Gastroesophageal sphincter (tissue), 4 donors: ENCODE data around the gene PCGF2. TPM values are rescaled to one million over a fixed set of nuclear protein-coding genes. Genes with fewer than 3 reads are reported as not detected.

Source experiments
- ATAC-seq: fragments of 150-250 bp; one replicate; pipeline ENCODE4 v1.9.1; 2016; ENCODE audit warnings: mild to moderate bottlenecking, moderate library complexity
- H3K27ac ChIP-seq, 4 donors: fragments of 200-600 bp; sonication (generic) in 3 of 4; 1 replicate in 3 of 4; 2 replicates in 1 of 4; pipeline ENCODE4 v1.5.1; 2016 to 2019
- H3K27me3 ChIP-seq: fragments of 200-600 bp; sonication (generic); one replicate; pipeline ENCODE4 v1.5.1; 2019
- H3K36me3 ChIP-seq, 2 donors: fragments of 200-600 bp; sonication (generic); one replicate each; pipeline ENCODE4 v1.5.1; 2019; ENCODE audit warnings: control low read depth in 1 of 2
- H3K4me1 ChIP-seq, 3 donors: fragments of 200-600 bp; sonication (generic); 1 replicate in 2 of 3; 2 replicates in 1 of 3; pipeline ENCODE4 v1.5.1; 2016 to 2019; ENCODE audit warnings: control low read depth in 2 of 3
- H3K4me3 ChIP-seq, 2 donors: fragments of 200-600 bp; sonication (generic); one replicate each; pipeline ENCODE4 v1.5.1; 2019; ENCODE audit warnings: mild to moderate bottlenecking in 1 of 2, moderate library complexity in 1 of 2
- H3K9me3 ChIP-seq, 3 donors: fragments of 200-600 bp; sonication (generic); one replicate each; pipeline ENCODE4 v1.5.1; 2017 to 2019; ENCODE audit warnings: control low read depth in 2 of 3
- CTCF ChIP-seq, 4 experiments: fragments of 200-600 bp in 2 of 4; fragments of 450-650 bp in 2 of 4; sonication (generic) in 1 of 4; IDR thresholded peaks; one replicate each; pipeline ENCODE4 v1.5.1; 2017 to 2019; ENCODE audit warnings: antibody characterized with exemption in 4 of 4, mild to moderate bottlenecking in 2 of 4, moderate library complexity in 2 of 4
- EP300 ChIP-seq: sonication (generic); formaldehyde crosslinking; IDR thresholded peaks from one replicate; pipeline ENCODE4 v1.6.1; 2017; ENCODE audit warnings: antibody characterized with exemption, mild to moderate bottlenecking
- POLR2A ChIP-seq, 2 donors: fragments of 450-650 bp; IDR thresholded peaks; one replicate each; pipeline ENCODE4 v1.6.1; 2017; ENCODE audit warnings: antibody characterized with exemption in 2 of 2, mild to moderate bottlenecking in 2 of 2, moderate library complexity in 1 of 2
- POLR2AphosphoS5 ChIP-seq: sonication (generic); formaldehyde crosslinking; IDR thresholded peaks from one replicate; pipeline ENCODE4 v1.6.1; 2017; ENCODE audit warnings: antibody characterized with exemption
- WGBS, 2 donors: methylation state at CpG; one replicate each; pipeline ENCODE4 v1.1.5; 2018; ENCODE audit warnings: low coverage in 1 of 2; 5-methylcytosine and 5-hydroxymethylcytosine counted together
- total RNA-seq, 4 donors: library from RNA; depleted of rRNA; stranded (reverse); fragments of >200 nt; gene quantifications; one replicate each; pipeline ENCODE4 v1.1.0, GENCODE V29; 2016

The PCGF2 gene
- total RNA-seq, 4 donors from 2014 or later, result 6.4 to 13.0 (median 9.7) TPM

- 1 to 2% methylated on average over 33 to 38 of the region's 44 CpGs for WGBS, 2 donors
- ATAC-seq, result peak; percentile 21
- Histone ChIP-seq H3K9me3 (no peaks in the 10 kb centered on the region), H3K4me3 (peak overlapping the region; percentile 93 to 94), H3K27me3 (no peaks in the 10 kb centered on the region), H3K36me3 (peaks cover 0 to 31% of the 10 kb centered on the region in 2 donors), H3K27ac (peak overlapping the region; percentile 4 to 95 (median 90)), H3K4me1 (peaks cover 0 to 74% (median 22%) of the 10 kb centered on the region in 3 donors)
- peak in 1 of 2 donors; percentile 16 for TF ChIP-seq POLR2A (IDR thresholded peaks at IDR 0.05)
- TF ChIP-seq POLR2AphosphoS5, result no peak
- no peak for TF ChIP-seq EP300
- no peak for TF ChIP-seq CTCF (IDR thresholded peaks at IDR 0.05)
These were observed 3.7 kb upstream of the PCGF2 start for GRCh38 chr17:38751808-38752307.

GRCh38 chr17:38751144-38751807 is 3.1 kb upstream of the PCGF2 start:
- WGBS, 2 donors, result 7% methylated on average over 9 to 10 of the region's 10 CpGs
- peaks cover 0 to 25% of the 10 kb centered on the region in 2 donors for H3K36me3 ChIP-seq
- H3K27ac ChIP-seq, result peak overlapping the region in 3 of 4 donors; percentile 84 to 95 (median 95)
- TF ChIP-seq CTCF (IDR thresholded peaks at IDR 0.05) (no peak), POLR2A (IDR thresholded peaks at IDR 0.05) (no peak), EP300 (no peak), POLR2AphosphoS5 (no peak)
- H3K27me3 ChIP-seq, result no peaks in the 10 kb centered on the region
- peak overlapping the region in 1 of 2 donors; percentile 94 for H3K4me3 ChIP-seq
- no peaks in the 10 kb centered on the region for H3K9me3 ChIP-seq
- no peak for ATAC-seq
- H3K4me1 ChIP-seq, result peaks cover 0 to 80% (median 28%) of the 10 kb centered on the region in 3 donors

- H3K36me3 ChIP-seq, result peaks cover 0 to 17% of the 10 kb centered on the region in 2 donors
- WGBS, 2 donors, result 26 to 31% methylated on average over 5 to 19 of the region's 28 CpGs
- H3K4me1 ChIP-seq, result peaks cover 0 to 84% (median 30%) of the 10 kb centered on the region in 3 donors
- ATAC-seq, result no peak
- peak overlapping the region in 3 of 4 donors; percentile 84 to 95 (median 91) for H3K27ac ChIP-seq
- no peaks in the 10 kb centered on the region for H3K9me3 ChIP-seq
- TF ChIP-seq EP300 (no peak), POLR2AphosphoS5 (no peak), POLR2A (IDR thresholded peaks at IDR 0.05) (no peak), CTCF (IDR thresholded peaks at IDR 0.05) (no peak)
- no peaks in the 10 kb centered on the region for H3K27me3 ChIP-seq
- peak overlapping the region in 1 of 2 donors; percentile 92 for H3K4me3 ChIP-seq
These were observed 2.4 kb upstream of the PCGF2 start for GRCh38 chr17:38750312-38751121.

GRCh38 chr17:38750044-38750311 is 1.8 kb upstream of the PCGF2 start:
- TF ChIP-seq POLR2A (IDR thresholded peaks at IDR 0.05), result no peak
- TF ChIP-seq CTCF (IDR thresholded peaks at IDR 0.05), result no peak
- TF ChIP-seq POLR2AphosphoS5, result no peak
- no peak for TF ChIP-seq EP300
- H3K36me3 ChIP-seq, result peaks cover 0 to 12% of the 10 kb centered on the region in 2 donors
- no CpG with 5 or more reads among the region's 12 CpGs for WGBS, 2 donors
- ATAC-seq, result no peak
- peak overlapping the region; percentile 92 for H3K4me3 ChIP-seq
- no peaks in the 10 kb centered on the region for H3K9me3 ChIP-seq
- peaks cover 0 to 87% (median 30%) of the 10 kb centered on the region in 3 donors for H3K4me1 ChIP-seq
- H3K27me3 ChIP-seq, result no peaks in the 10 kb centered on the region
- peak overlapping the region in 3 of 4 donors; percentile 84 to 95 (median 91) for H3K27ac ChIP-seq
